OCI-LY7 (cell line): ENCODE data around the gene SULT1A2. TPM values are rescaled to one million over a fixed set of nuclear protein-coding genes. Genes with fewer than 3 reads are reported as not detected.
"Not testable (repeated sequence)": the region's sequence is repeated elsewhere in the genome, so short reads cannot be mapped to it uniquely, and the experiment has no call there.

Experiments used
- BruUV-seq: library from RNA; stranded (reverse); fragments of 400-500 nt; replicated peaks from 2 replicates; lab custom pipeline; 2021; lab: Mats Ljungman, UMichigan
- CTCF ChIA-PET: fragments of 300-600 bp; sonication (Branson Sonifier 250); formaldehyde crosslinking; loops from one replicate; lab custom pipeline; 2022; ENCODE audit warnings: antibody characterized with exemption; ENCODE audit not compliant: unreplicated experiment; lab: Charles Lee
- POLR2A ChIA-PET: fragments of 300-600 bp; sonication (Branson Sonifier 250); formaldehyde crosslinking; loops from one replicate; lab custom pipeline; 2022; ENCODE audit warnings: antibody characterized with exemption; lab: Charles Lee
- DNase-seq: peaks from one replicate; pipeline ENCODE4 v3.0.0-alpha.2; 2015; ENCODE audit warnings: low spot score
- H2AFZ ChIP-seq: fragments of 200-600 bp; sonication (generic), shearing (Covaris generic); 2 replicates; pipeline ENCODE4 v1.6.1; 2014; ENCODE audit warnings: mild to moderate bottlenecking, antibody characterized with exemption, low read length, moderate library complexity
- H3K27ac ChIP-seq: fragments of 200-600 bp; sonication (generic); 2 replicates; pipeline ENCODE4 v1.5.1; 2014; ENCODE audit warnings: mixed run types, low read depth, mild to moderate bottlenecking, moderate library complexity, low read length, inconsistent platforms; ENCODE audit not compliant: poor library complexity, severe bottlenecking
- H3K36me3 ChIP-seq: fragments of 200-600 bp; sonication (generic); 2 replicates; pipeline ENCODE4 v1.6.1; 2014; ENCODE audit warnings: mild to moderate bottlenecking, antibody characterized with exemption, low read length, moderate library complexity, mixed read lengths; ENCODE audit not compliant: insufficient read depth
- H3K4me1 ChIP-seq: fragments of 200-600 bp; sonication (generic); 2 replicates; pipeline ENCODE4 v1.5.1; 2014; ENCODE audit warnings: mild to moderate bottlenecking, low read length; ENCODE audit not compliant: insufficient read depth, poor library complexity, severe bottlenecking
- H3K4me2 ChIP-seq: fragments of 200-600 bp; sonication (generic); 2 replicates; pipeline ENCODE4 v1.6.1; 2014; ENCODE audit warnings: mild to moderate bottlenecking, low read length
- H3K4me3 ChIP-seq: fragments of 200-600 bp; sonication (generic); 2 replicates; pipeline ENCODE4 v1.5.1; 2014; ENCODE audit warnings: mild to moderate bottlenecking, low read depth, low read length; ENCODE audit not compliant: poor library complexity, severe bottlenecking
- H3K79me2 ChIP-seq: fragments of 200-600 bp; sonication (generic); 2 replicates; pipeline ENCODE4 v1.6.1; 2016; ENCODE audit warnings: low read depth, mild to moderate bottlenecking, low read length, moderate library complexity, mixed read lengths; ENCODE audit not compliant: insufficient read depth
- H3K9me2 ChIP-seq: fragments of 200-600 bp; sonication (generic); 2 replicates; pipeline ENCODE4 v1.6.1; 2016; ENCODE audit warnings: mild to moderate bottlenecking, low read length, mixed read lengths; ENCODE audit not compliant: insufficient read depth
- H3K9me3 ChIP-seq: fragments of 200-600 bp; sonication (generic); 2 replicates; pipeline ENCODE4 v1.6.1; 2014; ENCODE audit warnings: mild to moderate bottlenecking, mixed run types, low read length, mixed read lengths
- H4K20me1 ChIP-seq: fragments of 200-600 bp; sonication (generic); 2 replicates; pipeline ENCODE4 v1.6.1; 2014; ENCODE audit warnings: mild to moderate bottlenecking, antibody characterized with exemption, low read length, moderate library complexity, mixed read lengths; ENCODE audit not compliant: insufficient read depth
- EZH2phosphoT487 ChIP-seq: fragments of 200-600 bp; sonication (generic); IDR thresholded peaks from 2 replicates; pipeline ENCODE4 v1.6.1; 2018; ENCODE audit warnings: low read depth, borderline replicate concordance, mild to moderate bottlenecking, mixed run types, antibody characterized with exemption, low read length, moderate library complexity, mixed read lengths
- intact Hi-C: fragments of 100-400 bp; cut with micrococcal nuclease; formaldehyde crosslinking; loops from one replicate; pipeline ENCODE4 v1.10.0; 2022; ENCODE audit not compliant: unreplicated experiment
- total RNA-seq, 2 experiments: library from RNA; depleted of rRNA in 1 of 2; stranded (reverse); fragments of >200 nt in 1 of 2; shearing (Covaris generic) in 1 of 2; gene quantifications; 2 replicates each; pipeline ENCODE4 v1.2.3, GENCODE V29; 2014 to 2022
- TF ChIP-seq, protein P1 (sequence below): fragments of 200-600 bp; sonication (generic); conservative IDR thresholded peaks from 2 replicates; pipeline ENCODE4 v1.5.1; 2014; ENCODE audit warnings: mild to moderate bottlenecking, antibody characterized with exemption, low read length, moderate library complexity, mixed read lengths

The SULT1A2 gene
- total RNA-seq, 2 experiments from 2014 or later: 2.1 to 3.0 TPM

DNA sequence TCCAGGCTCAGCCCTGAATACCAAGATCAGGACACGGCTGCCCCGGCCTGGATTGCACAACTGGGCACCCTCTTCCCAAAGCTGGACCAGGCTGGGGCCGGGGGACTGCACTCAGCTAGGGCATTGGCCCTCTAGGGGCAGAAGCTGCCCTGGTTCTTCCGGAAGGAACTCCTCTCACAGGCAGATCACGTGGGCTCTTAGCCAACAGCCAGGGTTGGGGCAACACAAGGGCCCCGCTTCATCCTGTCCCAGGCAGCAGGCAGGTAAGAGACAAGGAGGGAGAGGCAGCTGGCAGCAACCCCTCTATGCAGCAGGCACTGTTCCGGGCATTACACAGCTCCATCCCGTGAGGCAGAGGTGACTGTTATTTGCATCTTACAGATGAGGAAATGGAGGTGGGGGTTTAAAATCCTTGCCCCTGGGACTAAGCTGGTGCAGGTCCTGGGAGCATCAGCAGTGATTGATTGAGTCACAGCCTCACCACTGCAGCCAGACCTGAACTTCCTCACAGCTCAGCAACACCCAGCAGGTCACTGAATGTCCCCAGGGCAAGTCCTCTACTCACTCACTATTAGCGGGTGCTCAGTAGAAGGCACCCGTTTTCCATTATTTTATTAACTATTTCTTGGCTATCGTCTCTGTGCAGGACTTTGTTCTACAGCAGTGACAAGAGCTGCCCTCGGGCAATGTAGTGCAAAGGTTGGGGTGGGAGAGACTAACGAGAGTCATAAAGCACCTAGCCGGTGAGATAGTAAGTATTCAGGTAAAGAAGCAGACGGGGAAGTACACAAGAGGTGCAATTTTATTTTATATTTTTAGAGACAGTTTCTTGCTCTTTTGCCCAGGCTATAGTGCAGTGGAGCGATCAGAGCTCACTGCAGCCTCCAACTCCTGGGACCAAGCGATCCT lies 2.8 kb upstream of the SULT1A2 start:
- H4K20me1 ChIP-seq, H3K9me2 ChIP-seq, H3K79me2 ChIP-seq, H3K36me3 ChIP-seq, DNase-seq, POLR2A ChIA-PET, H3K27ac ChIP-seq, H2AFZ ChIP-seq, H3K9me3 ChIP-seq, intact Hi-C loops, CTCF ChIA-PET, H3K4me3 ChIP-seq, H3K4me2 ChIP-seq: not testable (repeated sequence)
- TSS peak; percentile 64 for BruUV-seq
- peaks cover 29% of the 10 kb centered on the region for H3K4me1 ChIP-seq

DNA sequence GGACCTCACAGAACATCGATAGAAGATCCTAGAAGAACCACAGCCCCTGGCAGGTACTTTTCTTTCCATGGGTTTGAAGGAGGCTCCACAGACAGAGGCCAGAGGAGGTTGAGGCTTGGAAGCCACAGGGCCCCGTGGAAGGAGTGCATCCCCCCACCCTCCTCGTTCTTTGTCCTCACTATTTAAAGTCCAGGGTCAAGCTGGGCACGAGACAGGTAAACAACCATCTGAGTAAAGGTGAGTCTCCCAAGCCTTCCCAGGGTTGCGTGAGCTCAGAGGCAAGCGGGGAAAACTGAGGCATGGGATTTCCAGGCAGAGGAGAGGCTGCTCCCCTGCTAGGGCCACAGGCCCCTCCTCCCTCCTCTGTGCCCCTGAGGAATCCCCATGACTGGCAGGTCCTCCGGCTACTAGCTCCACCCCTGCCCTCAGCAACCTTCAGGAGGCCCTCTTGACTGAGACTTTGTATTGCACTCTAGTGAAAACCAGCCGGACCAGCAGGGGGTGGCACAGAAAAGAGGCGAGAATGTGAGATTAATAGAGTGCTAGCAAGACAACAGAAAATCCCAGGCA lies 927 bp upstream of the SULT1A2 start:
- no peak overlapping the region for H3K27ac ChIP-seq
- H4K20me1 ChIP-seq: no peaks in the 10 kb centered on the region
- H3K4me1 ChIP-seq: peaks cover 21% of the 10 kb centered on the region
- intact Hi-C loops: no loop called here
- peak; percentile 58 for DNase-seq
- BruUV-seq: no TSS peak
- H2AFZ ChIP-seq: peak overlapping the region; percentile 34; the same call in 1 of the 2 replicates
- no peaks in the 10 kb centered on the region for H3K9me2 ChIP-seq
- H3K79me2 ChIP-seq: no peaks in the 10 kb centered on the region
- peak overlapping the region; percentile 33; the same call in 1 of the 2 replicates for H3K4me2 ChIP-seq
- ChIA-PET POLR2A (no interaction called here), CTCF (no interaction called here)
- H3K36me3 ChIP-seq: no peaks in the 10 kb centered on the region
- H3K4me3 ChIP-seq: no peak overlapping the region
- TF ChIP-seq, protein P1, sequence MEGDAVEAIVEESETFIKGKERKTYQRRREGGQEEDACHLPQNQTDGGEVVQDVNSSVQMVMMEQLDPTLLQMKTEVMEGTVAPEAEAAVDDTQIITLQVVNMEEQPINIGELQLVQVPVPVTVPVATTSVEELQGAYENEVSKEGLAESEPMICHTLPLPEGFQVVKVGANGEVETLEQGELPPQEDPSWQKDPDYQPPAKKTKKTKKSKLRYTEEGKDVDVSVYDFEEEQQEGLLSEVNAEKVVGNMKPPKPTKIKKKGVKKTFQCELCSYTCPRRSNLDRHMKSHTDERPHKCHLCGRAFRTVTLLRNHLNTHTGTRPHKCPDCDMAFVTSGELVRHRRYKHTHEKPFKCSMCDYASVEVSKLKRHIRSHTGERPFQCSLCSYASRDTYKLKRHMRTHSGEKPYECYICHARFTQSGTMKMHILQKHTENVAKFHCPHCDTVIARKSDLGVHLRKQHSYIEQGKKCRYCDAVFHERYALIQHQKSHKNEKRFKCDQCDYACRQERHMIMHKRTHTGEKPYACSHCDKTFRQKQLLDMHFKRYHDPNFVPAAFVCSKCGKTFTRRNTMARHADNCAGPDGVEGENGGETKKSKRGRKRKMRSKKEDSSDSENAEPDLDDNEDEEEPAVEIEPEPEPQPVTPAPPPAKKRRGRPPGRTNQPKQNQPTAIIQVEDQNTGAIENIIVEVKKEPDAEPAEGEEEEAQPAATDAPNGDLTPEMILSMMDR: peak; percentile 53
- no peak for TF ChIP-seq EZH2phosphoT487
- H3K9me3 ChIP-seq: no peaks in the 10 kb centered on the region

DNA sequence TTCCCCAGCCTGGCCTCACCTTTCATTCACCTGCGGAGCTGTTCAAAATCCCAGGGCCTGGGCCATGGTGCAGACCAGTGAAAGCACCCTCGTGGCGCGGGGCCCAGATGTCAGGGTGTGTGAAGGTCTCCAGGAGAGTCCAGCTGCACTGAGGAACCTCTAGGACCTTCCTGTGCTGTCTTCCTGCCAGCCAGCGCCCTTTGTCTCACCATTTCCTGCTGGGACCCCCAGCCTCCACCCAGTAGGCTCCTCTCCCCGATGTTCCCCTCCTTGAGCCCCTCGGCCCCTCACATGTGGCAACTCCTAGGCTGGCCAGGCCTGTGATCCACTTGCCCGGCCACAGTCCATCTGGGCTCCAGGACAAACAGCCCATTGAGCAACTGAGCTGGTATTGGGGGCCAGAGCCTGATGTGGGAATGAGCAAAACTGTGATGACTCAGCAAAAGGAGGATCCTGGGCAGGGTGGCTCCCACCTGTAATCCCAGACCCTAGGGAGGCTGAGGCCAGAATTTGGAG lies 677 bp downstream of the SULT1A2 start:
- no peaks in the 10 kb centered on the region for H4K20me1 ChIP-seq
- H3K9me2 ChIP-seq: no peaks in the 10 kb centered on the region
- H3K79me2 ChIP-seq: no peaks in the 10 kb centered on the region
- peaks cover 8% of the 10 kb centered on the region; the same call in 1 of the 2 replicates for H3K36me3 ChIP-seq
- intact Hi-C loops: no loop called here
- TF ChIP-seq, protein P1: no peak
- TF ChIP-seq EZH2phosphoT487: no peak
- H3K27ac ChIP-seq: no peak overlapping the region
- H2AFZ ChIP-seq: no peak overlapping the region
- peaks cover 17% of the 10 kb centered on the region for H3K4me1 ChIP-seq
- no peaks in the 10 kb centered on the region for H3K9me3 ChIP-seq
- no TSS peak for BruUV-seq
- CTCF ChIA-PET: no interaction called here
- H3K4me3 ChIP-seq: no peak overlapping the region
- no peak for DNase-seq
- H3K4me2 ChIP-seq: no peak overlapping the region
- POLR2A ChIA-PET: interaction anchor here (0.6 kb wide), 1 partner anchor 20 kb away, joined by 3 read pairs; no protein-coding TSS in a partner anchor

DNA sequence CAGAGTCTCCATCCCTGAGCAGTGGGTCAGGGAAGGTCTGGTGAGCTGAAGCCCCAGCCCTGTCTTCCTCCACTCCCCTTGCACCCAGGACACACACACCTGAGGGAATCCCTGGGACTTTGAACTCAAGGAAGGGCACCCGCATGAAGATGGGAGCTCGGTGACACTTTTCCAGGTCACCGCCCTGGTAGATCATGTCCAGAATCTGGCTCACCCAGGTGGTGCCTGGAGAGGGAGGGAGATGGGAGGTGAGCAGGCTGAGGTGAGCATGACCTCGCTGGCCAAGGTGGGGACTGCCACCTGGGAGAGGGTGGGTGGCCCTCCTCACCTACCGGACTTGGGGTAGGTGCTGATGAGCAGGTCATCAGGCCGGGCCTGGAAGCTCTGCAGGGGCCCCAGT lies 1.4 kb downstream of the SULT1A2 start:
- CTCF ChIA-PET, H3K79me2 ChIP-seq, H4K20me1 ChIP-seq, H3K27ac ChIP-seq, DNase-seq, BruUV-seq, H2AFZ ChIP-seq, H3K4me2 ChIP-seq, intact Hi-C loops, H3K9me3 ChIP-seq, POLR2A ChIA-PET, H3K9me2 ChIP-seq, H3K4me3 ChIP-seq: not testable (repeated sequence)
- Histone ChIP-seq H3K36me3 (peaks cover 15% of the 10 kb centered on the region), H3K4me1 (peaks cover 17% of the 10 kb centered on the region)
